Stimulated activated CD4-positive, alpha-beta T cell treated with anti-CD3 and anti-CD28 coated beads, Interleukin-2, amount 100 ng/mL, for 4 hours (primary cell): ENCODE measurements around the gene PINLYP.
A peak's percentile ranks its signal among the peaks of the same experiment; 100 is the strongest.
"Not testable (repeated sequence)": the region's sequence is repeated elsewhere in the genome, so short reads cannot be mapped to it uniquely, and the experiment has no call there.

ENCODE experiments used
- DNase-seq: peaks from one replicate; pipeline ENCODE4 v3.0.0-alpha.2; 2020; ENCODE audit warnings: low read depth

The PINLYP gene

DNA sequence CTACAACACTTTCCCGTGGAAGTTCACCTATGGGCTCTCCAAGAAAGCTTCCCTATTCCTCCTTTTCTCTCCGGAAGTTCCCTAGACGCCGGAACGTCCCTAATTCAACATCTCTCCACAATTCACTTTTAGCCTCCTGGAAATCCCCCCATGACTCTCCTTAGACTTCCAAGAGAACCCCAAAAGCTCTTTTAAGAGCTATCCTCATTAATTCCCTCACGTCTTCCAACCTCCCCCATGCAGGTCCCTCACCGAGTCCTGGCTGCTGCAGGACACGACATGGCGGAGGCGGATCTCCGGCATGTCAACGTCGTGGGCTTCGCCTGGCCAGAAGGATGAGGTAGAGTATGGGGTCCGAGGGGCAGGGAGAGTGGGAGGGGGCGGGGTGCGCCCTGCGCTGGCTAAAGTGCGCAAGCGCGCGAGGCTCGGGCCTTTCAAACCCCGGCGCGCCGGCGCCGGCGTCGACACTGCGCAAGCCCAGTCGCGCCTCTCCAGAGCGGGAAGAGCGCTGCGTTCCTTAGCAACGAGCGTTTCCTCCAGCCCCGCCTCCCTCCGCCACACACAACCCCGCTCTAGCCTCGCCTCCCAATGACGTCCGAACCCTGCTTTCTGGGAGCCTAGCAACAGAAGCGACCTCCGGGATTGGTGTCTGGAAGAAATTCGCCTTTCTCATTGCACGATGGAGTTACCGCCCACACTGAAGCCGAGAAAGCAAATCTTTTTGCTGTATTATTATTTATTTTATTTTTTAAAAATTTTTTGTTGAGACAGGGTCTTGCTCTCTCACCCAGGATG lies at the start of gene PINLYP, which contains the start of gene XRCC1:
PINLYP (plus strand) TSS at position 646 of the 795 bp plus-strand sequence. CDS start 1,391 bp downstream, outside the sequence.
XRCC1 (minus strand) TSS at position 372 of the 795 bp plus-strand sequence; CDS start at position 303, 69 bp downstream.
- peak; percentile 90 for DNase-seq

DNA sequence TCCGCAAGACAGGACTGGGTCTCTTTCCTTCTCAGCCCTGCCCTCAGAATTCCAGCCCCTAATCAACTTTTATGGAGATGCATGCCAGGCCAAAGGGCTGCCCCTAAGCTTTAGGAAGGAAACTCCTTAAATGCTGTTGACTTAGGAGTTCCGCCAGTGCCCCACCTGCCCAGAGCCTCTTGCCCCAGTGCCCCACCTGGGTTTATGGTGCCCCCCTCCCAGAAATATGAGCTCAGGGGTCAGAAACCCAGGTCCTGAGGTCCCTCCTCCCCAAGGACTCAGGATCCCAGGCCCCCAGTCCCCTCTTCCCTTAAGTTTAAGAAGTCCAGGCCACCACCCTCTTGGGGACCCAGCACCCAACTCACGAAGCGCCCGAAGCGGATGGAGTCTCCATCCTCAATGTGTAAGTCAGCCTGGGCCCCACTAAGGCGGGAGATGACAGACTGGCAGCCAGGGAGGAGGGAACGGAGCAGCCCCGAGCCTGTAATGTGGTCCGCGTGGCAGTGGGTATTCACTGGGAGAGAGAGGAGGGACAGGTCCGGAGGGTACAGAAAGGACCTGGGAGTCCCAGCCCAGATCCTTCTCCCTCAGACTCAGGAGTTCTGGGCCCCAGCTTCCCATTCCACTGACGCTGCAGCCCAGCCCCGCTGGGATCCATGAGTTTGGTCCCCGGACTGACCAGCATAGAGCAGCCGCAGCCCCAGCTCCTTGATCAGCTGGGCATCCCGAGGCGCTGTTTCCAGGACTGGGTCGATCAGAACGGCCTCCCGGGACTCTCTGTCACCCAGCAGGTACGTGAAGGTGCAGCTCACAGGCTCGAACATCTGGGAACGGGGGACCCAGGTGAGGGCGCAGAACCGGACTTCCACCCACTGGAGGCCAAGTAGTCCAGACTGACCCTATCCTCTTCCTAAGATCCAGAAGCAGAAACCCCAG lies 49.5 kb upstream of the PINLYP start:
- DNase-seq, result no peak

DNA sequence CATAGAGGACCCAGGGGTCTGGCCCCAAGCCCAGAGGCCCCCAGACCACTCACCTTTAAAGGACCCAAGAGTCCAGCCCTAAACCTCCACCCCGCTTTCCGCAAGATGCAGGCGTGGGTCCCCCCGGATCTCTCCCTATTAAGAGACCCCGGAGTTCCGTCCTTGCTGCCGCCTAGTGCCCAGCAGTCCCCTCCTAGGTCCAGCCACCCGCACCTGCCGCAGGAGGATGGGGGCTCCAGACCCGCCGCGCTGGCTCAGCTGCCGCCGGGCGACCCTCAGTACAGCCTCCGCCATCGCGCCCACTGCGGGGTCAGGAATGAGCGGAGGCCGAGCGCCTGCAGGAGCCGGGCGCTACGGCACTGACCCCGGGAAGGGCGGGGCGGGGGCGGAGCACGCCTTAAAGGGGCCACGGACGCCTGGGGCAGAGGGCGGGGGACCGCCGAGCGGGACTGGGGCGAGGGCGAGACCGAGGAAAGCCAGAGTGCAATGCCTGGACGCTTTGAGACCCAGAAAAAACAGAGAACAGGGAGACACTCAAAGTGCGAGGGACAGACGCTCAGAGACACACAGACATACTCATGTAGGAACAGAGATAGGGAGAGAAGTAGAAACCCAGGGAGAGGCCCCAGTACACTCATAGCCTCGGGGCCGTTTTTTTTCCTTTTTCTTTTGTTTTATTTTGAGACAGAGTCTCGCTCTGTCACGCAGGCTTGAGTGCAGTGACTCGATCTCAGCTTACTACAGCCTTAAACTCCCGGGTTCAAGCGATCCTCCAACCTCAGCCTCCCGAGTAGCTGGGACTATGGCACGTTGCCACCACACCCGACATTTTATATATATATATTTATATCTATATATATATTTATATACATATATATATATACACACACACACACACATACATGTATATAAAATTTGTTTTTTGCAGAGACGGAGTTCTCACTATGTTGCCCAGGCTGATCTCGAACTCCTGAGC lies 48.4 kb upstream of the PINLYP start, which contains the start of gene ETHE1:
ETHE1 (minus strand) TSS at position 318 of the 976 bp plus-strand sequence; CDS start at position 294, 24 bp downstream.
- peak; percentile 48 for DNase-seq

DNA sequence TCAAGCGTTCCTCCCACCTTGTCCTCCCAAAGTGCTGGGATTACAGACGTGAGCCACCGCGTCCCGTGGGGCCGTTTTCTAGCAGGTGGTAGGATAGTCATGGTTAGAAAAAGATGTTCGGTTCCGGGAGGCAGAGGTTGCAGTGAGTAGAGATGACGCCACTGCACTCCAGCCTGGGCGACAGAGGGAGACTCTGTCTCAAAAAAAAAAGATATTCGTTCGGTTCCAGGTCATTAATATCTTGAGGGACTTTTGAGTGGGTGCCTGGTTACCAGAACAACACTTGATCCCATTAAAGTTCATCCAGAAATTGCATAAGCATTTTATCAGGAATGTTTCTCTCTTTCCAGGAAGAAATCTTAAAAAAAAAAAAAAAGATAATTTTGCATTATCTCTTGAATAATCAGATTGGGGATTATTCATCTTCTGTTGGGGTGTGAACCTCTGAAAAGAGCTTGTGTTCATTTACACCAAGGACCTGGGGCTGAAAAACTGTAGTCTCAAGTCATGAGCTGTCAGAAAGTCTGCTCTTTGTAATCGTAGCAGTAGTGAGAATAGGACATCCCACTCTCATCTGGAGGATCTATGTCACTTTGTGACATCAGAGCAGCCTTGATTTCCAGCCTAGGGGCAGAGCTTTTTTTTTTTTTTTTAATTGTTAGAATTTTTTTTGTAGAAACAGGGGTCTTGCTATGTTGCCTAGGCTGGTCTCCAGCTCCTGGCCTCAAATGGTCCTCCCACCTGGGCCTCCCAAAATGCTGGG lies 47.6 kb upstream of the PINLYP start:
- no peak for DNase-seq

DNA sequence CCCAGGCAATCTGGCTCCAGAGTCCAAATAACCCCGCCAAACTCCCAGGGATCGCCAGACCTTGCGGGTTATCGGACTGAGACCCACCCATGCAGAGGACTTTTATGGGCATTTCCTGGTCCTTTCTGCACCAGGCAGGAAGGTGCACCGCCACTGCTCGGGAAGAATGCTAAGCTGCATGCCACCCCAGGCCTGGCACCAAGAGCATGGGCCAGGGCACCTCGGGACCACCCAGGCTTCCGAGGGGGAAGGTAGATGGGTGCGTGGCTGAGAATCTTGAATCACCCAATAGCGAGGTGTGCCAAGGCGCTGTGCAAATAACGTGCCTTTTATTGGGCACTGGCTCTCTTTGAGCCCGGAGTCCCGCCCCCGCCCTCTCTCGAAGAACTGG lies 43.0 kb upstream of the PINLYP start:
- DNase-seq, result no peak

DNA sequence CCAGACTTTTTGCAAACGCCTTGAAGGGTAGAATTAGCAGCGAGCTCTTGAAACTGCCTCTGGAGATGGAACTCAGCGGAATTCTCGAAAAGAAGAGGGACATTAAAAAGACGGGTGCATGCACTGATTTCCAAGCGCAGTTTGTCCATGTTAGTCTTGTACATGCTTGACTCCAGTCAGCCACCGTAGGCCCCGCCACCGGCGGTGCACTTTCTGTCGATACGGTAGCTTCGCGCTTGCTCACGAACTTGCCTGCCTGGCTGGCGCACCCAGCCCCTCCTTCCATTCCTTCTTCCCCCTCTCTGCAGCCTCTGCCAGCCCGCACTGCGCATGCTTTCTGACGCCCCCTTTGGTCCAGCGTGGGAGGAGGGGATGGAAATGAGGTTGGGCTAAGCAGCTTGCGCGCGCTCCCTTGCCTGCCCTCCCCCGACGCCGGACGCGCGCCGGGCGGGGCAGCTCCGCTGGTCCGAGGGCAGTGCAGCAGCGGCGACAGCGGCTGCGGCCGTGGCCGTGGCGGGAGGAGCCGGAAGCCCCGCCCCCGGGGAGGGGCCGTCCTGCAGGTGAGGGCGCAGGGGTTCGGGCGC lies 42.5 kb upstream of the PINLYP start, which contains the start of gene ZNF575:
ZNF575 (plus strand) TSS at position 227 of the 584 bp plus-strand sequence. CDS start 1,235 bp downstream, outside the sequence.
- peak; percentile 82 for DNase-seq

DNA sequence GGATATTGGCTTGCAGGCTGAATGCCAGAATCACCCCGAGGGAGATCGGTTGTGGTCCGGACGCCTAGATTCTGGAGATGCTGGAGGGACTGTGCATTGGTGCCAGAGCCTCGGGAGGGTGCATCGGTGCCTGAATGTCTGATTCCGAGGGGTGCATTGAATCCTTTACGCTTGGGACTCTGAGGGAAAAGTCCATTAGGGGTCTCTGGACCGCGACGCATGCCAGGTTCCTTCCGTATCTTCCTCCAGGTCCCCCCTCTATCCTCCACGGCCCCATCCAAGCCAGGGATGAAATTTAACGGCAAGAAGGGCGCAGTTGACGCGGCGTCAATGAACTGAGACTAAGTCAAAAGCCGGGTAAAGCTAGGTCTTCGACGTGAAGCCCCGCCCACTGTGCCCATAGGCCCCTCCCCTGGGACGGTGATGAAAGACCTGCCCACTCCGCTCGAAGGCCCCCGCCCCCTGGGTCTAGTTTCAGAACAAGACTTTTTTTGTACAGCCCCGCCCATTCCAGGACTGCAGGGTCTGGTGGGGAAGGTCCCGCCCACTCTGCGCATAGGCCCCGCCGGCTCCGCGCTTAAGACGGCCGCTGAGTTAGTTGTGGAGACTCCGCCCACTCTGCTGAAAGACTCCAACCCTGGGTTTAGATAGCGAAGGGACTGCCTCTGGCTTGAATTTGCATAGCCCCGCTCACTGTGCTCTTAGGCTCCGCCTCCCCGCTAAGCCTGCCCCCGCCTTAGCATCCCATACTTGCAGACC lies 41.9 kb upstream of the PINLYP start:
- peak; percentile 91 for DNase-seq

DNA sequence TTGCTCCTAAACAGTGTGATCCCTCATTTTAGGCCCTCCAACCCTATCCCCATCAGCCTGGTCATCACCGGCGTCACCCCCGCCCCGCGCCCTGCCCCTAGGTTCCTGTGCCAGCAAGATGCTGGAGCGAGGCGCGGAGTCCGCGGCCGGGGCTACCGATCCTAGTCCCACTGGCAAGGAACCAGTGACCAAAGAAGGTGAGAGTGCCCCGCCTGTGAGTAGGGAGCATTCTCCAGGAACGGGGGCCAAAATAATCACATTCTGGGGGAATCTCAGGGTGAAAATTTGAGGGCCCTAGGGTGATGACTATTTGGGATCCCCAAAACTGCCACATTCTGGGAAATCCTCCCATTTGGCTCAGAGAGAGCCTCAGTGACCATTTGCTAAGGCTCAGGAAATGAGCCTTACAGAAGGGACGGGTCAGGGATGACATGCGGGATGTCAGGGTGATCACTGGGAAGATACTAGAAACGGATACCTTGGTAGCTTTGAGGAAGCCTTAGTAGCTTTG lies 41.2 kb upstream of the PINLYP start:
- DNase-seq, result no peak

DNA sequence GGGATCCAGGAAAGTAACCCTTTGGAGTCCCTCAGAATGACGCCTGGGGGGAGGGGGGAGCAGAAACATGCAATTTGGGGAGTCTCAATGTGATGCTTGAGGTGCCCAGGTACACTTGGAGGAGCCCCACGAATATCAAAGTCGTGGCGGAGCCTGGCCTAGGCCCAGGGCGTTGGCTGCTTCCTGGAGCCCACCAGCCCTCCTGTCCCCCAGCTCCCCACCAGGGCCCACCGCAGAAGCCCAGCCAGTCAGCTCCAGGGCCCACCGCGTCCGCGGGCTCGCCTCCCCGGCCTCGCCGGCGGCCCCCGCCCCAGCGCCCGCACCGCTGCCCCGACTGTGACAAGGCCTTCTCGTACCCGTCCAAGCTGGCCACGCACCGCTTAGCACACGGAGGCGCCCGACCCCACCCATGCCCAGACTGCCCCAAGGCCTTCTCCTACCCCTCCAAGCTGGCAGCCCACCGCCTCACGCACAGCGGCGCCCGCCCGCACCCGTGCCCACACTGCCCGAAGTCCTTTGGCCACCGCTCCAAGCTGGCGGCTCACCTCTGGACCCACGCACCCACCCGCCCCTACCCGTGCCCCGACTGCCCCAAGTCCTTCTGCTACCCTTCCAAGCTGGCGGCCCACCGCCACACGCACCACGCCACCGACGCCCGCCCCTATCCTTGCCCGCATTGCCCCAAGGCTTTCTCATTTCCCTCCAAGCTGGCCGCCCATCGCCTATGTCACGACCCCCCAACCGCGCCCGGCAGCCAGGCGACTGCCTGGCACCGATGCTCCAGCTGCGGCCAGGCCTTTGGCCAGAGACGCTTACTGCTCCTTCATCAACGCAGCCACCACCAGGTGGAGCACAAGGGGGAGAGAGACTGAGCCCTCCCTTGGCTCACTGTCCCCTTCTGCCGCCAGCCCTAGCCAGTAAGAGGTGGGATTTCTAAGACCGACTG lies 40.5 kb upstream of the PINLYP start:
- DNase-seq, result no peak

DNA sequence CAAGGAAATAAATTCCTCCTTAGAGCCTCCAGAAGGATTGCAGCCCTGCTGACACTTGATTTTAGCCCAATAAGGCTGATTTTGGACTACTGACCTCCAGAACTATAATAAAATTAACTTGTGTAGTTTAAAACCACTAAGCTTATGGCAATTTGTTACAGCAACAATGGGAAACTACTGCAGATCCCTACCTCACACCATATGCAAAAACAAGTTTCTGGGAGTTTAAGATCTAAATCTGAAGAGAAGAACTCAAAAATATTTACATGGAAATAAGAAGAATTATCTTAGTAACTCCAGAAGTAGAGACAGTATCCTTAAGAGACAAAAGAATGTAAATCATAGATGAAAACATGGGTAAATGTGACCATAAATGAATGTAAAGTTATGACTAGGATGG lies 36.7 kb upstream of the PINLYP start:
- no peak for DNase-seq

DNA sequence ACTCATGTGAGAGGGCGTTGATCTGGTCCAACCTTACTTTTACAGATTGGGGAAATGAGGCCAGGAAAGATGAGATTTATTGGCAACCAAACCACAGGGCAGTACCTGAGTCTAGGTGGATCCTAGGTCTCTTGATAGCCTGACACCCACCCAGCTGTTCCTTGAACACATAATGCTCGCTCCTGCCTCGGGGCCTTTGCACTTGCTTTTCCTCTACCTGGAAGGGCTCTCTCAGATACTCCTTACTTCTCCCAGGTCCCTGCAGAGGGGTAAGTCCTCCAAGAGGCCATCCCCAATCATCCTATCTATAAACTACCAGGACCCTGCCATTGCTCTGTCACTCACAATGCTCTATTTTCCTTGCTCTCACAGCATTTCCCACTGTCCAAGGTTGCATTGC lies 35.2 kb upstream of the PINLYP start:
- DNase-seq, result no peak

DNA sequence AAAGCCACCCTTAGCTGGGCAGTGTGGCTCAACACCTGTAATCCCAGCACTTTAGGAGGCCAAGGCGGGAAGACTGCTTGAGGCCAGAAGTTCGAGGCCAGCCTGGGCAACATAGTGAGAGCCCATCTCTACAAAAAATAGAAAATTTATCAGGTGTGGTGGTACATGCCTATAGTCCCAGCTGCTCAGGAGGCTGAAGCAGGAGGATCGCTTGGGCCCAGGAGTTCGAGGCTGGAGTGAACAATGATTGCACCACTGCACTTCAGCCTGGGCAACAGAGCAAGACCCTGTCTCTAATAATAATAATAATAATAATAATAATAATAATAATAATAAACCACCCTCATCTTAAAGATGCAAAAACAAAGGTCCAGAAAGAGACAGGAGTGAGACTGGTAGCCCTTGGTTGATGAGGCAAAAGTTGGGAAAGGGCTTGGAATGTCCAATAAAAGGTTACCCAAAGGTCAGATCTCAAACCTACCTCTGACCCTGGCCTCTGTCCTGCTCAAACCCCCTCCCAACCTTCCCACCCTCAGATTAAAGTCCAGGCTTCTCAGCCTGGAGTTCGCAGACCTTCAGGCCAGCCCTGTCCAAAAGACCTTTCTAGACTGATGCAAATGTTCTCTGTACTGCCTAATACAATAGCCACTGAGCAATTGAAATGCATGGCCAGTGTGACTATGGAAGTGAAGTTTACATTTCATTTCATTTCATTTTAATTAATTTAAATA lies 33.5 kb upstream of the PINLYP start:
- no peak for DNase-seq

DNA sequence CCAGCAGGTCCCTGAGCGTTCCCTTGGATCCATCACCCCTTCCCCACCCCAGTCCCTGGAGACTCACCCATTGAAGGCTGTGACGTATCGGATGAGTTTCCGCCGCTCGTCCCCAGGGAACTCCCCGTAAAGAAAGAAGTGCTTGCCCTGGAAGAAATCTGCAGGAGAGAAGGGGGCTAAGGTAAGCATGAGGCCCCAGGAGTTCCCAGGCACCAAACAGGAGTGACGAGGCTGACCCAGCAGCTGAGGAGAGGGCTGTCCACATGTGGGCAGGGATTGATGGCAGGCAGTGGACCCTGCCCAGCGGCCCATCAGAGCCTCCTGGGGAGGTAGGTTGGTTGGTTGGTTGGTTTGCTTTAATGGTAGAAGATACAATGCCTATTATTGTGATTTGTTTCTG lies 31.5 kb upstream of the PINLYP start:
- DNase-seq, result no peak

DNA sequence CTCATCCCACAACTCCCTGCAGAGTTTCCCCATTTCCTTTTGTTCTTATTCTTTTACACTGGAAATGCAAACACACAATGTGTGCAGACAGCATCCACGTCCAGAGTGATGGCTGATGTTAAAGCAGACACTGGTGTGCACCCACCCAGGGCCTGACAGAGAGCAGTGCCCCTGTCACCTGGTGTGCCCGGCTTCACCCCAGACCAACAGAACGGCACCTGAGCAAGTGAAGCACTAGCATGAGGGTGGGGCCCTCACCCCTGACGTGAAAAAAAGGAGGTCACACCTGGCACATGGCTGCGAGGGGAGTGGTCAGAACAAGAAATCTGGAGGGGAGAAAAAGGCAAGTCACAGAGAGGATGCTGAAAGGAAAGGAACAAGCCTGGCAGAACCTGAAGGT lies 30.3 kb upstream of the PINLYP start:
- DNase-seq, result no peak

DNA sequence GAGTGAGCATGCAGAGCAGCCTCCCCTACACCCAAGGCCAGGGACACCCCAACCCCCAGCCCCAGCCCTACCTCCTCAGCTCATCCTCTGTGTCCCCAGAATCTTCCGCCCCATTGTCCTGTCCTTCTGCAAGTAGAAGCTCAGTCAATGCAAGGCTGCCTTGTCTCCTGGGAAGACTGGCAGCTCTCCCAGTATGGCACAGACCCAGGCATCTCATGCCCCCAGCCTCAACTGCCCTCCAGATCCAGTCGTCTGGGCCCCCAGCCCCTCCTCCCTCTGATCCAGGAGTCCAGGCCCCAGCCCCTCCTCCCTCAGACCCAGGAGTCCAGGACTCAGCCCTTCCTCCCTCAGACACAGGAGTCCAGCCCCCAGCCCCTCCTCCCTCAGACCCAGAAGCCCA lies 29.6 kb upstream of the PINLYP start:
- no peak for DNase-seq

DNA sequence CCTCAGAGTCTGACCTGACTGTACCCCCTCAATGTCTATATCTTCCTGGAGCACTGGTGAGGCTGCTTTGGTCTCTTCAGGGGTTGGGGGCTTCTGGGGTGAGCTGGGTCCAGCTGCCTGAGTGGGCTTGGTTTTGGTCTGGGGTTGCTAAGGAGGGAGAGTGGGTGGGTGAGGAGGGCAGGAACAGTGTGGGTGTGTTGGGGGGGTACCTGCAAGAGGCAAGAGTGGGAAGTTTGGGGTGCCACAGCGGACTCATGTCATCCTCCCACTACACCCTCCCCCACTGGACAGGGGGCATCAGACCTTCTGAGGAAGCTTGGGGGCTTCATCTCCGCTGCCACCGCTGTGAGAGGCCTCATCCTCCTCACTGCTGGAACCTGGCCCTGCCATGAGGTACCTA lies 29.0 kb upstream of the PINLYP start:
- no peak for DNase-seq

DNA sequence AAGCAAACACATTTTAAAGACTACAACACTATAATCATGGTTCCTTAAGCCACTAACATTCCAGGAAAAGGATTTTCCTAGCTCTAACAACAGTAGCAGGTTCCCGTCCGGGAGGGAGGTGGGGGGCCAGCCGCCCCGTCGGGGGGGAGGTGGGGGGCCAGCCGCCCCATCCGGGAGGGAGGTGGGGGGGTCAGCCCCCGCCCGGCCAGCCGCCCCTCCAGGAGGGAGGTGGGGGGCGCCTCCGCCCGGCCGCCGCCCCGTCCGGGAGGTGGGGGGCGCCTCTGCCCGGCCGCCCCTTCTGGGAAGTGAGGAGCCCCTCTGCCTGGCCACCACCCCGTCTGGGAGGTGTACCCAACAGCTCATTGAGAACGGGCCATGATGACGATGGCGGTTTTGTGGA lies 27.7 kb upstream of the PINLYP start:
- DNase-seq, result not testable (repeated sequence)
